Mucosa of rectum (tissue), 2 donors: ENCODE data around the gene PDZD11.
A peak's percentile ranks its signal among the peaks of the same experiment; 100 is the strongest.
"Not testable (repeated sequence)": the region's sequence is repeated elsewhere in the genome, so short reads cannot be mapped to it uniquely, and the experiment has no call there.

Experiments used
- H3K27ac ChIP-seq, 2 donors: one replicate each; pipeline ENCODE4 v1.7.0; 2013; ENCODE audit warnings: inconsistent platforms in 2 of 2, low read depth in 2 of 2, low read length in 2 of 2
- H3K27me3 ChIP-seq, 2 donors: one replicate each; pipeline ENCODE4 v1.7.0; 2013; ENCODE audit warnings: low read length in 2 of 2; ENCODE audit not compliant: control insufficient read depth in 2 of 2, insufficient read depth in 2 of 2
- H3K36me3 ChIP-seq, 2 donors: one replicate each; pipeline ENCODE4 v1.7.0; 2013; ENCODE audit warnings: low read length in 2 of 2; ENCODE audit not compliant: control insufficient read depth in 2 of 2, insufficient read depth in 2 of 2
- H3K4me1 ChIP-seq, 2 donors: one replicate each; pipeline ENCODE4 v1.7.0; 2013; ENCODE audit warnings: low read length in 2 of 2, mild to moderate bottlenecking in 1 of 2; ENCODE audit not compliant: control insufficient read depth in 2 of 2, insufficient read depth in 2 of 2
- H3K4me3 ChIP-seq, 2 donors: one replicate each; pipeline ENCODE4 v1.7.0; 2013; ENCODE audit warnings: low read length in 2 of 2
- H3K9ac ChIP-seq, 2 donors: one replicate each; pipeline ENCODE4 v1.7.0; 2013; ENCODE audit warnings: low read length in 2 of 2, low read depth in 1 of 2, mild to moderate bottlenecking in 1 of 2
- H3K9me3 ChIP-seq, 2 donors: one replicate each; pipeline ENCODE4 v1.7.0; 2013; ENCODE audit warnings: low read length in 2 of 2; ENCODE audit not compliant: control insufficient read depth in 2 of 2
- donor health status: healthy.
- donor health status: Normal muscosa, but diverticular disease.

The PDZD11 gene

GRCh38 chrX:70293621-70294020 is 3.9 kb upstream of the PDZD11 start:
- no peak overlapping the region for H3K9ac ChIP-seq
- no peak overlapping the region for H3K27ac ChIP-seq
- H3K4me1 ChIP-seq = peaks cover 0 to 6% of the 10 kb centered on the region in 2 donors
- no peaks in the 10 kb centered on the region for H3K36me3 ChIP-seq
- no peak overlapping the region for H3K4me3 ChIP-seq
- no peaks in the 10 kb centered on the region for H3K27me3 ChIP-seq
- H3K9me3 ChIP-seq = no peaks in the 10 kb centered on the region

- Histone ChIP-seq H3K9me3 (no peaks in the 10 kb centered on the region), H3K9ac (no peak overlapping the region), H3K4me1 (peaks cover 0 to 6% of the 10 kb centered on the region in 2 donors), H3K27me3 (no peaks in the 10 kb centered on the region), H3K4me3 (no peak overlapping the region), H3K27ac (no peak overlapping the region), H3K36me3 (no peaks in the 10 kb centered on the region)
Measured at GRCh38 chrX:70292788-70293187, 3.1 kb upstream of the PDZD11 start.

- H3K4me1 ChIP-seq = peaks cover 0 to 6% of the 10 kb centered on the region in 2 donors
- peak overlapping the region; percentile 70 to 76 for H3K9ac ChIP-seq
- H3K27me3 ChIP-seq = no peaks in the 10 kb centered on the region
- no peaks in the 10 kb centered on the region for H3K9me3 ChIP-seq
- peaks cover 0 to 7% of the 10 kb centered on the region in 2 donors for H3K36me3 ChIP-seq
- peak overlapping the region; percentile 76 to 83 for H3K4me3 ChIP-seq
- H3K27ac ChIP-seq = peak overlapping the region; percentile 57 to 60
Measured at GRCh38 chrX:70289168-70289792, 447 bp downstream of the PDZD11 start.

GRCh38 chrX:70281951-70282350 is 7.8 kb downstream of the PDZD11 start, which contains the start of gene RAB41:
TSS of gene RAB41 (plus strand) at chrX:70282172. CDS start at chrX:70282218, 46 bp downstream.
- H3K27ac ChIP-seq = no peak within 1 kb of the TSS

GRCh38 chrX:70280573-70280972 is 9.2 kb downstream of the PDZD11 start:
- no peaks in the 10 kb centered on the region for H3K9me3 ChIP-seq
- H3K36me3 ChIP-seq = no peaks in the 10 kb centered on the region
- no peak overlapping the region for H3K4me3 ChIP-seq
- H3K27me3 ChIP-seq = no peaks in the 10 kb centered on the region
- no peaks in the 10 kb centered on the region for H3K4me1 ChIP-seq
- H3K27ac ChIP-seq = no peak overlapping the region
- H3K9ac ChIP-seq = no peak overlapping the region

More at GRCh38 chrX:70281951-70282350, 7.8 kb downstream of the PDZD11 start, which contains the start of gene RAB41:
- Histone ChIP-seq H3K9ac (no peak within 1 kb of the TSS), H3K36me3 (no peaks in the 10 kb centered on the region), H3K4me1 (no peaks in the 10 kb centered on the region), H3K4me3 (no peak within 1 kb of the TSS), H3K27me3 (no peaks in the 10 kb centered on the region), H3K9me3 (no peaks in the 10 kb centered on the region)

- H3K27ac ChIP-seq = no peak overlapping the region
- no peaks in the 10 kb centered on the region for H3K9me3 ChIP-seq
Measured at GRCh38 chrX:70279081-70279480, 10.6 kb downstream of the PDZD11 start.

GRCh38 chrX:70274029-70274428 is 15.7 kb downstream of the PDZD11 start:
- H3K36me3 ChIP-seq, H3K4me3 ChIP-seq, H3K27ac ChIP-seq, H3K9ac ChIP-seq, H3K4me1 ChIP-seq, H3K27me3 ChIP-seq, H3K9me3 ChIP-seq: not testable (repeated sequence)

More at GRCh38 chrX:70279081-70279480, 10.6 kb downstream of the PDZD11 start:
- no peaks in the 10 kb centered on the region for H3K27me3 ChIP-seq
- H3K4me1 ChIP-seq = no peaks in the 10 kb centered on the region
- H3K4me3 ChIP-seq = no peak overlapping the region
- H3K9ac ChIP-seq = no peak overlapping the region
- no peaks in the 10 kb centered on the region for H3K36me3 ChIP-seq

GRCh38 chrX:70268034-70268433 is 21.7 kb downstream of the PDZD11 start, which contains the start of gene ARR3:
TSS of gene ARR3 (plus strand) at chrX:70268334. CDS start at chrX:70269386, 1,052 bp downstream.
- Histone ChIP-seq H3K27me3 (peaks cover 0 to 4% of the 10 kb centered on the region in 2 donors), H3K4me1 (no peaks in the 10 kb centered on the region), H3K36me3 (no peaks in the 10 kb centered on the region), H3K4me3 (no peak within 1 kb of the TSS), H3K9me3 (no peaks in the 10 kb centered on the region), H3K9ac (no peak within 1 kb of the TSS), H3K27ac (no peak within 1 kb of the TSS)

- Histone ChIP-seq H3K4me3 (no peak overlapping the region), H3K36me3 (no peaks in the 10 kb centered on the region), H3K27ac (no peak overlapping the region), H3K4me1 (no peaks in the 10 kb centered on the region), H3K27me3 (peaks cover 0 to 4% of the 10 kb centered on the region in 2 donors), H3K9ac (no peak overlapping the region), H3K9me3 (no peaks in the 10 kb centered on the region)
Measured at GRCh38 chrX:70264784-70265183, 24.9 kb downstream of the PDZD11 start.

GRCh38 chrX:70262952-70263567 is 26.7 kb downstream of the PDZD11 start:
- H3K36me3 ChIP-seq = no peaks in the 10 kb centered on the region
- no peaks in the 10 kb centered on the region for H3K4me1 ChIP-seq
- peaks cover 0 to 4% of the 10 kb centered on the region in 2 donors for H3K27me3 ChIP-seq
- no peak overlapping the region for H3K27ac ChIP-seq
- H3K9me3 ChIP-seq = no peaks in the 10 kb centered on the region
- H3K4me3 ChIP-seq = no peak overlapping the region
- no peak overlapping the region for H3K9ac ChIP-seq
